GM18951 (cell line): ENCODE data around the gene UBAP2.
"Not testable (repeated sequence)": the region's sequence is repeated elsewhere in the genome, so short reads cannot be mapped to it uniquely, and the experiment has no call there.

Experiments
- POLR2A ChIP-seq: IDR thresholded peaks from 4 replicates; pipeline ENCODE4 v1.6.1; 2011; ENCODE audit warnings: mild to moderate bottlenecking; ENCODE audit not compliant: insufficient read length, insufficient read depth; ENCODE audit errors: extremely low read depth
- in situ Hi-C: fragments of 300-500 bp; cut with MboI; formaldehyde crosslinking; loops from one replicate; pipeline ENCODE4 v1.12.0; 2022; ENCODE audit warnings: low sequenced_read_pairs, mixed read lengths, inconsistent platforms; ENCODE audit not compliant: unreplicated experiment

UBAP2 gene

GRCh38 chr9:34070606-34071324 lies 22.1 kb upstream of the UBAP2 start:
- in situ Hi-C loops, result no loop called here
- no peak for TF ChIP-seq POLR2A

GRCh38 chr9:34069831-34070230 lies 21.1 kb upstream of the UBAP2 start:
- in situ Hi-C loops, result no loop called here
- TF ChIP-seq POLR2A, result no peak

- no peak for TF ChIP-seq POLR2A
- in situ Hi-C loops, result no loop called here
Measured at GRCh38 chr9:34065541-34065940, 16.9 kb upstream of the UBAP2 start.

GRCh38 chr9:34059954-34060353 lies 11.3 kb upstream of the UBAP2 start:
- in situ Hi-C loops, result no loop called here
- TF ChIP-seq POLR2A, result no peak

- in situ Hi-C loops, result no loop called here
- no peak for TF ChIP-seq POLR2A
Measured at GRCh38 chr9:34059281-34059680, 10.6 kb upstream of the UBAP2 start.

GRCh38 chr9:34049630-34050384 lies 1.1 kb upstream of the UBAP2 start:
- in situ Hi-C loops, result no loop called here
- no peak for TF ChIP-seq POLR2A

- in situ Hi-C loops, result no loop called here
- no peak for TF ChIP-seq POLR2A
Measured at GRCh38 chr9:34047864-34048726, 592 bp downstream of the UBAP2 start.

- TF ChIP-seq POLR2A, result no peak
- in situ Hi-C loops, result no loop called here
Measured at GRCh38 chr9:34046784-34047379, 1.8 kb downstream of the UBAP2 start.

GRCh38 chr9:34045903-34046302 lies 2.8 kb downstream of the UBAP2 start:
- in situ Hi-C loops, result no loop called here
- no peak for TF ChIP-seq POLR2A

GRCh38 chr9:34042074-34042473 lies 6.6 kb downstream of the UBAP2 start:
- in situ Hi-C loops, result not testable (repeated sequence)

- in situ Hi-C loops, result not testable (repeated sequence)
Measured at GRCh38 chr9:34038851-34039250, 9.8 kb downstream of the UBAP2 start.

GRCh38 chr9:34037626-34038025 lies 11.1 kb downstream of the UBAP2 start:
- TF ChIP-seq POLR2A, result no peak
- in situ Hi-C loops, result no loop called here

- in situ Hi-C loops, result no loop called here
- TF ChIP-seq POLR2A, result no peak
Measured at GRCh38 chr9:34036625-34037024, 12.1 kb downstream of the UBAP2 start.
